Right lobe of liver (tissue), 4 donors: Measurements from ENCODE around the gene TBX2.

ENCODE experiments used
- POLR2A ChIP-seq: fragments of 450-650 bp; IDR thresholded peaks from one replicate; pipeline ENCODE4 v1.6.1; 2017; ENCODE audit warnings: antibody characterized with exemption, mild to moderate bottlenecking
- TF ChIP-seq, protein P1 (sequence below), 4 donors: fragments of 200-600 bp in 3 of 4; fragments of 450-650 bp in 1 of 4; IDR thresholded peaks; one replicate each; pipeline versions ENCODE4 v1.5.1 to v1.8.0; 2016 to 2022; ENCODE audit warnings: antibody characterized with exemption in 4 of 4, mild to moderate bottlenecking in 2 of 4
- donor health status: DM: no; HTN: no; CAD: no.
- donor health status: DM: no; HTN: no; CAD: no.
- donor health status: DM: no; HTN: yes; CAD: no.

- TF ChIP-seq POLR2A: no peak
- TF ChIP-seq, protein P1, sequence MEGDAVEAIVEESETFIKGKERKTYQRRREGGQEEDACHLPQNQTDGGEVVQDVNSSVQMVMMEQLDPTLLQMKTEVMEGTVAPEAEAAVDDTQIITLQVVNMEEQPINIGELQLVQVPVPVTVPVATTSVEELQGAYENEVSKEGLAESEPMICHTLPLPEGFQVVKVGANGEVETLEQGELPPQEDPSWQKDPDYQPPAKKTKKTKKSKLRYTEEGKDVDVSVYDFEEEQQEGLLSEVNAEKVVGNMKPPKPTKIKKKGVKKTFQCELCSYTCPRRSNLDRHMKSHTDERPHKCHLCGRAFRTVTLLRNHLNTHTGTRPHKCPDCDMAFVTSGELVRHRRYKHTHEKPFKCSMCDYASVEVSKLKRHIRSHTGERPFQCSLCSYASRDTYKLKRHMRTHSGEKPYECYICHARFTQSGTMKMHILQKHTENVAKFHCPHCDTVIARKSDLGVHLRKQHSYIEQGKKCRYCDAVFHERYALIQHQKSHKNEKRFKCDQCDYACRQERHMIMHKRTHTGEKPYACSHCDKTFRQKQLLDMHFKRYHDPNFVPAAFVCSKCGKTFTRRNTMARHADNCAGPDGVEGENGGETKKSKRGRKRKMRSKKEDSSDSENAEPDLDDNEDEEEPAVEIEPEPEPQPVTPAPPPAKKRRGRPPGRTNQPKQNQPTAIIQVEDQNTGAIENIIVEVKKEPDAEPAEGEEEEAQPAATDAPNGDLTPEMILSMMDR (IDR thresholded peaks at IDR 0.05): no peak
These were observed 45.2 kb downstream of the TBX2 start for GRCh38 chr17:61444831-61445230.
